PC-9 (cell line): Measurements from ENCODE around the gene CHST15. TPM values are rescaled to one million over a fixed set of nuclear protein-coding genes. Genes with fewer than 3 reads are reported as not detected.

Experiments used
- BruUV-seq: library from RNA; stranded (reverse); fragments of 400-500 nt; replicated peaks from 2 replicates; lab custom pipeline; 2021; lab: Mats Ljungman, UMichigan
- CTCF ChIA-PET: fragments of 300-600 bp; sonication (Branson Sonifier 250); formaldehyde crosslinking; loops from one replicate; lab custom pipeline; 2022; ENCODE audit warnings: antibody characterized with exemption; lab: Charles Lee
- POLR2A ChIA-PET: fragments of 300-600 bp; sonication (Branson Sonifier 250); formaldehyde crosslinking; loops from one replicate; lab custom pipeline; 2022; ENCODE audit warnings: antibody characterized with exemption; ENCODE audit not compliant: unreplicated experiment; lab: Charles Lee
- DNase-seq, 2 experiments: peaks; one replicate each; pipeline versions ENCODE4 v3.0.0 to v3.0.0-alpha.2; 2015 to 2022; ENCODE audit warnings: mixed read lengths in 1 of 2
- H2AFZ ChIP-seq: fragments of 200-600 bp; sonication (generic); 2 replicates; pipeline ENCODE4 v1.8.1; 2017; ENCODE audit warnings: antibody characterized with exemption
- H3F3A ChIP-seq: fragments of 200-600 bp; sonication (generic); 2 replicates; pipeline ENCODE4 v1.8.1; 2017; ENCODE audit warnings: antibody characterized with exemption, mild to moderate bottlenecking, low read depth; ENCODE audit not compliant: insufficient read depth
- H3K27ac ChIP-seq: fragments of 200-600 bp; sonication (generic); 2 replicates; pipeline ENCODE4 v1.6.1; 2016; ENCODE audit warnings: mixed run types
- H3K27me3 ChIP-seq: fragments of 200-600 bp; sonication (generic); 2 replicates; pipeline ENCODE4 v1.6.1; 2016; ENCODE audit warnings: low read depth, mixed run types; ENCODE audit not compliant: insufficient read depth
- H3K36me3 ChIP-seq: fragments of 200-600 bp; sonication (generic); 2 replicates; pipeline ENCODE4 v1.6.1; 2016; ENCODE audit warnings: low read depth, mixed run types
- H3K4me1 ChIP-seq: fragments of 200-600 bp; sonication (generic); replicated peaks from 2 replicates; pipeline ENCODE4 v1.6.1; 2016; ENCODE audit warnings: mixed run types; ENCODE audit not compliant: insufficient read depth
- H3K4me2 ChIP-seq: fragments of 200-600 bp; sonication (generic); 2 replicates; pipeline ENCODE4 v1.6.1; 2017; ENCODE audit warnings: mixed run types
- H3K4me3 ChIP-seq: fragments of 200-600 bp; sonication (generic); 2 replicates; pipeline ENCODE4 v1.6.1; 2016; ENCODE audit warnings: mixed run types
- H3K79me2 ChIP-seq: fragments of 200-600 bp; sonication (generic); 2 replicates; pipeline ENCODE4 v1.6.1; 2017; ENCODE audit warnings: low read depth, mixed run types
- H3K9me2 ChIP-seq: fragments of 200-600 bp; sonication (generic); 2 replicates; pipeline ENCODE4 v1.8.1; 2017; ENCODE audit warnings: mild to moderate bottlenecking; ENCODE audit not compliant: insufficient read depth
- H3K9me3 ChIP-seq: fragments of 200-600 bp; sonication (generic); 2 replicates; pipeline ENCODE4 v1.8.1; 2016; ENCODE audit warnings: low read depth; ENCODE audit not compliant: insufficient read depth
- H4K20me1 ChIP-seq: fragments of 200-600 bp; sonication (generic); 2 replicates; pipeline ENCODE4 v1.8.1; 2017; ENCODE audit not compliant: insufficient read depth
- CTCF ChIP-seq: fragments of 200-600 bp; sonication (generic); conservative IDR thresholded peaks from 2 replicates; pipeline ENCODE4 v1.6.1; 2017; ENCODE audit warnings: mixed run types, antibody characterized with exemption, mild to moderate bottlenecking, moderate library complexity
- EZH2 ChIP-seq: fragments of 200-600 bp; sonication (generic); IDR thresholded peaks from 2 replicates; pipeline ENCODE4 v1.8.0; 2017; ENCODE audit warnings: antibody characterized with exemption, low read depth
- intact Hi-C: fragments of 100-400 bp; cut with micrococcal nuclease; formaldehyde crosslinking; loops from one replicate; pipeline ENCODE4 v1.10.0; 2022; ENCODE audit not compliant: unreplicated experiment
- total RNA-seq: library from RNA; stranded (reverse); gene quantifications from 2 replicates; pipeline ENCODE4 v1.2.3, GENCODE V29; 2021

The CHST15 gene
- total RNA-seq, 1 experiment from 2014 or later = 24.6 TPM

GRCh38 chr10:124105594-124105993, 12.2 kb upstream of the CHST15 start:
- CTCF ChIA-PET = interaction anchor here (0.7 to 1.2 kb wide), 2 partner anchors 12 to 110 kb away, joined by 3 to 6 read pairs; no protein-coding TSS in a partner anchor
- peaks cover 23% of the 10 kb centered on the region for H3F3A ChIP-seq
- H3K27ac ChIP-seq = peak overlapping the region; percentile 95
- no peaks in the 10 kb centered on the region for H3K27me3 ChIP-seq
- no peaks in the 10 kb centered on the region for H3K36me3 ChIP-seq
- peaks cover 38% of the 10 kb centered on the region for H3K4me1 ChIP-seq
- H3K9me2 ChIP-seq = no peaks in the 10 kb centered on the region
- H3K4me3 ChIP-seq = peak overlapping the region; percentile 48
- TF ChIP-seq CTCF (no peak), EZH2 (no peak)
- DNase-seq = peak in 1 of 2 experiments; percentile 43
- no peaks in the 10 kb centered on the region for H3K79me2 ChIP-seq
- H3K4me2 ChIP-seq = peak overlapping the region; percentile 90
- POLR2A ChIA-PET = interaction anchor here (0.5 to 1.2 kb wide), 6 partner anchors 16 to 720 kb away, joined by 3 to 8 read pairs (median 3); no protein-coding TSS in a partner anchor
- intact Hi-C loops = loop anchor here (5.0 kb wide), 2 partner anchors 47 to 108 kb away; no protein-coding TSS in a partner anchor
- H4K20me1 ChIP-seq = no peaks in the 10 kb centered on the region
- no peaks in the 10 kb centered on the region for H3K9me3 ChIP-seq
- BruUV-seq = no TSS peak
- peak overlapping the region; percentile 59 for H2AFZ ChIP-seq

- no TSS peak for BruUV-seq
- Histone ChIP-seq H3K27ac (peak overlapping the region; percentile 95), H3K36me3 (no peaks in the 10 kb centered on the region), H3K9me2 (no peaks in the 10 kb centered on the region), H3K9me3 (no peaks in the 10 kb centered on the region), H3K4me1 (peaks cover 38% of the 10 kb centered on the region), H3K79me2 (no peaks in the 10 kb centered on the region), H4K20me1 (no peaks in the 10 kb centered on the region), H2AFZ (peak overlapping the region; percentile 59; the same call in 1 of the 2 replicates), H3K27me3 (no peaks in the 10 kb centered on the region), H3K4me2 (peak overlapping the region; percentile 90), H3K4me3 (peak overlapping the region; percentile 48; the same call in 1 of the 2 replicates), H3F3A (peaks cover 23% of the 10 kb centered on the region)
- DNase-seq = no peak
- ChIA-PET POLR2A (interaction anchor here (0.7 kb wide), 1 partner anchor 19 kb away, joined by 3 read pairs; no protein-coding TSS in a partner anchor), CTCF (no interaction called here)
- TF ChIP-seq EZH2 (no peak), CTCF (no peak)
- intact Hi-C loops = loop anchor here (5.0 kb wide), 2 partner anchors 47 to 108 kb away; no protein-coding TSS in a partner anchor
Observed at GRCh38 chr10:124105045-124105444, 11.6 kb upstream of the CHST15 start.

DNA sequence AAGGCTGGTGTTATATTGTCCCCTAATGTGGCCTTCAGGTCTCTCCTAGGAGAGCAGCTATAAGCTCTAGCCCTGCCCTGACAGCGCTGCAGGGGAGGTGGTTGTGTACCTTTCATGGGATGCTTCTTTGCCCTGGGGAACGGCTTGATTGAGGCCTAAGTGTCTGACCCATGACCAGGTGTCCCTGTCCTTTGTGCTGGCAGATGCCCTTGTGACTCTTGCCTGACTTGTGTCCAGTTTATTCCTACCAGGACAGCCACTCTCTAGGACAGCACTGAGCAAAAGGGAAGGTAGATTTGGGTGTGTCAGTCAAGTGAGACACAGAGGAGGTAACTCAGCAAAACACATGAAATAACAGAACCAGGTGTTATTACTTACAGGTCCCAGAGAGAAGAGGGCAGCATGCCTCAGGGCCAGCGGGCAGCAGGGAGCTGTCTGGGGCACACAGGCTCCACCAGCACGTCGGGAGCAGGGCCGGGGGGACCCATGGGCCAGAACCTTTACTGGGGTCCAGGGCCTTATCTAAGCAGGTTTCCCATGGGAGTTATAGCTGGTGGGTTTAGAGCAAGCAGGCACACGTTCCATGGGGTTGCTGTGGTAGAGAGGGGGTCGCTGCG, 10.7 kb upstream of the CHST15 start:
- no peaks in the 10 kb centered on the region for H4K20me1 ChIP-seq
- CTCF ChIA-PET = no interaction called here

More for the DNA sequence above, 10.7 kb upstream of the CHST15 start:
- H3K4me2 ChIP-seq = no peak overlapping the region
- DNase-seq = no peak
- no TSS peak for BruUV-seq
- no peak for TF ChIP-seq CTCF
- no peak overlapping the region for H2AFZ ChIP-seq
- H3K36me3 ChIP-seq = no peaks in the 10 kb centered on the region
- H3K27me3 ChIP-seq = no peaks in the 10 kb centered on the region
- intact Hi-C loops = no loop called here
- no peaks in the 10 kb centered on the region for H3K9me2 ChIP-seq
- POLR2A ChIA-PET = no interaction called here
- H3K79me2 ChIP-seq = no peaks in the 10 kb centered on the region
- H3K9me3 ChIP-seq = no peaks in the 10 kb centered on the region
- H3K4me1 ChIP-seq = peaks cover 38% of the 10 kb centered on the region
- H3F3A ChIP-seq = peaks cover 23% of the 10 kb centered on the region
- no peak overlapping the region for H3K4me3 ChIP-seq
- no peak overlapping the region for H3K27ac ChIP-seq
